HT1080 (cell line): ENCODE measurements around the gene MAT2A. TPM values are rescaled to one million over a fixed set of nuclear protein-coding genes. Genes with fewer than 3 reads are reported as not detected.

Experiments
- small RNA-seq: library from RNA; depleted of rRNA; stranded (forward); fragments of <200 nt; gene quantifications from one replicate; pipeline ENCODE3, GENCODE V24; 2014
- total RNA-seq: library from RNA; depleted of rRNA; stranded (reverse); fragments of >200 nt; shearing (Covaris generic); gene quantifications from 2 replicates; pipeline ENCODE4 v1.2.3, GENCODE V29; 2014; rRNA removed

MAT2A gene
- total RNA-seq, 1 experiment from 2014 or later: 140 TPM

Small RNA genes lying within 50 kb of the gene (small RNA-seq; reads per million reads assigned to genes)
- not detected for gene RN7SL126P

Other genes with a start within 250 kb of the MAT2A start
- gene TGOLN2, start 211.2 kb upstream of the MAT2A start, total RNA-seq: 64.2 and 73.7 TPM in 2 replicates
- gene RETSAT, start 184.6 kb upstream of the MAT2A start, total RNA-seq: 26.9 and 27.3 TPM in 2 replicates
- gene ELMOD3, start 184.4 kb upstream of the MAT2A start, total RNA-seq: 11.4 TPM in 2 replicates
- gene CAPG, start 128.8 kb upstream of the MAT2A start, total RNA-seq: 349 and 399 TPM in 2 replicates
- 0.26 TPM in 1 of 2 replicates, not detected in the other for gene SH2D6, start 120.5 kb upstream of the MAT2A start, total RNA-seq
- gene GGCX, start 22.3 kb downstream of the MAT2A start, total RNA-seq: 37.8 and 41.9 TPM in 2 replicates
- 2.6 and 5.1 TPM in 2 replicates for gene VAMP8, start 38.4 kb downstream of the MAT2A start, total RNA-seq
- gene VAMP5, start 45.3 kb downstream of the MAT2A start, total RNA-seq: not detected in 2 replicates
- gene RNF181, start 56.6 kb downstream of the MAT2A start, total RNA-seq: 192 and 302 TPM in 2 replicates
- gene TMEM150A, start 63.5 kb downstream of the MAT2A start, total RNA-seq: 7.0 and 9.7 TPM in 2 replicates
- gene C2orf68, start 72.9 kb downstream of the MAT2A start, total RNA-seq: 26.5 and 31.4 TPM in 2 replicates
- 87.9 and 95.0 TPM in 2 replicates for gene USP39, start 77.0 kb downstream of the MAT2A start, total RNA-seq
- not detected in 2 replicates for gene SFTPB, start 129.0 kb downstream of the MAT2A start, total RNA-seq
- not detected in 2 replicates for gene GNLY, start 155.2 kb downstream of the MAT2A start, total RNA-seq
- 2.1 and 3.8 TPM in 2 replicates for gene ATOH8, start 214.8 kb downstream of the MAT2A start, total RNA-seq